GM19035 (cell line): ENCODE results near the gene SLCO2A1.
"Not testable (repeated sequence)": the region's sequence is repeated elsewhere in the genome, so short reads cannot be mapped to it uniquely, and the experiment has no call there.

Experiments used
- ATAC-seq: cut with Tn5 transposase; IDR thresholded peaks from one replicate; pipeline ENCODE4 v1.9.1; 2021; ENCODE audit not compliant: unreplicated experiment

The SLCO2A1 gene

GRCh38 chr3:134029734-134030378 lies at the start of gene SLCO2A1:
Gene SLCO2A1 (minus strand): TSS chr3:134029925. CDS start chr3:134029802, 123 bp downstream.
- ATAC-seq, result no peak

- ATAC-seq, result no peak
Observed at GRCh38 chr3:134079111-134079547, 49.4 kb upstream of the SLCO2A1 start.

GRCh38 chr3:134078169-134078831 lies 48.6 kb upstream of the SLCO2A1 start:
- no peak for ATAC-seq

DNA sequence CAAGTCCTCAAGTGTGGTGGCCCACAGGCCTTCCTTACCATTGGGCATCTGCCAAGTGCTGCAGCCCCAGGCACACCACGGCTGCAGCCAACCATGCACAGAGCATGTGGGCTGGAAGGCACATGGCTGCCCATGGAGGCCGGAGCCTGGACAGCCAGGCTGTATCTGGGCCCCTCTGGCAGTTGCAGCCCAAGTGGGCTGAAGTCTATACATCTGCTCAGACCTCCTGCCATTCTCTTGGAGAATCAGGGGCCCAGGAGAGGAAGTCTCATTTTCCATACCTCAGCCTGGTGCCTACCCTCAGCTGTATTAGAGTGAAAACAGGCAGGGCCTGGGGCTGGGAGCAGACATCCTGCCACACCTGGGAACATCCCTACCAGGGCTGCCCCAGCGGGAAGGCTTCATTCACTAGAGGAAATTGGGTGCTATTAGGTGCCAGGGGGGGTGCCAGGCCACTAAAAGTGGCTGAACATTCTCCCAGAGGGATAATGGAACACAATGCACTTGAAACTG lies 48.0 kb upstream of the SLCO2A1 start:
- ATAC-seq, result no peak

DNA sequence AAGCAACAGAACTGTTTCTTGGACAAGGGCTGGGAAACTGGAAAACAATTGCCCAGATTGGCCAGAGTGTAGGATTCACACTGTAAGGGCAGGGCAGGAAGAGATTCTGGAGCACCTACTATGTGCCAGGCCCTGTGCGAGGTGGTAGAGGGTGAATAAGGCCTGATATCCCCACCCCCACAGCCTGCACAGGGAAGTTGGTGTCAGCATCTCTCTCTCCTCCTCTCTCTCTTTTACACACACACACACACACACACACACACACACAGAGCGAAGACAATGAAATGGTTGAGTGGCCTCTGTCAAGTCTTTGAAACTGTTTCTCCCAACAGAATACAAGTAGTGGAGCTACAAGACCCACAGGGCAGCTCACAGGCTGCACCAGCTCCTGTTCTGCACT lies 47.1 kb upstream of the SLCO2A1 start:
- ATAC-seq, result no peak

DNA sequence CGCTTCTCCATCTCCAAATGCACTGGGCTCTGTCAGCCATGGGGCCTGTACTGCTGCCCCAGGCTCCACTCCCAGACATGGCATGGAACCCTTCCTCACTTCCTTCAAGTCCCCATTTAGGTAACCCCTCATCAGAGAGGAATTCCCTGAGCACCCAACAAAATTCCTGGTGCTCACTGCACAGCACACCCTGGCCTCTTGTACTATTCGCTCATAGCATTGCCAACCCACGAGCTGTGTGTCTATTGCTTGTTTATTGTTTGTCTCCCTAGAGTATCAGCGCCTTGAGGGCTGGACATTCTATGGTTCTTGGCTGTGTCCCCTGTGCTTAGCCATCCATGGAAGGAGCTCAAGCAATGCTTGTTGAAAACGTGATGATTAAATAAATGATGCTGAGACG lies 46.1 kb upstream of the SLCO2A1 start:
- no peak for ATAC-seq

- no peak for ATAC-seq
Observed at GRCh38 chr3:134075568-134075825, 45.8 kb upstream of the SLCO2A1 start.

DNA sequence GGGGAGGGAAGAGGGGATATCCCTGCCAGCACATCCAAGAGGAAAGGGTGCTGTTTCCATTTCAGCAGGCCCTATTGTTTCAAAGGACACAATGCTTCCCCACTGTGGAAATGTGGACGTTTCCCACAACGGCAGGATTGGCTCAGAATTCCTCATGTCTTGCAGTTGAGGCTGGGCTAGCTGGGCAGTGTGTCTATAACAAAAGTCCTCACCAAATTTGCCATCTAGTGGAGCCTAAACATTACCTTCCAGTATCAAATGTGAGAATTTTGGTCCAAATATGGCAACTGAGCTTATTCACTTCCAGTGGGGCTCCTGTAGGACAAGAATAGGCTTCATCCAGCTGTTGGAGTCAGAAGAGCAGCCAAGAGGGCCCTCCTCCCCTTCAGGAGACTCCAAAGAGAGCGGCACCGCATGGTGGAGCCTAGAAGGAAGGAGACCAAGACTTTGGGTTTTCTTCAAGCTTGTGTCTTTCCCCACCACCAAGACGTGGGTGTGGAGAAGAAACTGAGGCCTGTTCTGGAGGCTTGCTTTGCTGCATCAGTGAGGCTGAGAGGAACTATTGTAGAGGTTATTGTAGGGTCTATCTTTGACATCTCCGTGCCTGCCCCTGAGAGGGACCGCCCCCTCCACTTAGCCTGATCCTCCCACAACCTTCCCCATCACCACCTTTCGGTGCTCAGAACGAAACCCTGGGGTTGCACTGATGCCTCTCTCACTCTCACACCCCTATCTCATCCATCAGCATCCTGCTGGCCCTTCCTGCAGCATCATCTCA lies 45.3 kb upstream of the SLCO2A1 start:
- no peak for ATAC-seq

GRCh38 chr3:134074001-134074789 lies 44.5 kb upstream of the SLCO2A1 start:
- no peak for ATAC-seq

DNA sequence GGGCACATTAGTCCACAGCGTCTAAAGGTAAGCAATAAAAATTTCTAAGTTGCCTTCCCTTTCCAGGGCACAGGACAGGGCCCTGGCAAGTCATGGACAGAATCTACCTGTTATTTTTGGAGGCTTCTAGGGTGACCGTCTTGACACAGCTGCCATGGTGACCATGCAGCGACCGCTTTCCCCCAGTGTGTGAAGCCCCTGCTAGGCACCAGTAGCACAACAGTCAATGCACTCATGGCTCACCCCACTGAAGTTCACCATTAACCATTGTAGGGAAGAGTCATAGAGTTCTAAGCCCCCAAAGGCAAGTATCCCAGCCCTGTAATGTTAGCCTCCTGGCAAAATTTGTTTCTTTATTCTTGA lies 43.8 kb upstream of the SLCO2A1 start:
- no peak for ATAC-seq

GRCh38 chr3:134072881-134073582 lies 43.3 kb upstream of the SLCO2A1 start:
- ATAC-seq, result no peak

DNA sequence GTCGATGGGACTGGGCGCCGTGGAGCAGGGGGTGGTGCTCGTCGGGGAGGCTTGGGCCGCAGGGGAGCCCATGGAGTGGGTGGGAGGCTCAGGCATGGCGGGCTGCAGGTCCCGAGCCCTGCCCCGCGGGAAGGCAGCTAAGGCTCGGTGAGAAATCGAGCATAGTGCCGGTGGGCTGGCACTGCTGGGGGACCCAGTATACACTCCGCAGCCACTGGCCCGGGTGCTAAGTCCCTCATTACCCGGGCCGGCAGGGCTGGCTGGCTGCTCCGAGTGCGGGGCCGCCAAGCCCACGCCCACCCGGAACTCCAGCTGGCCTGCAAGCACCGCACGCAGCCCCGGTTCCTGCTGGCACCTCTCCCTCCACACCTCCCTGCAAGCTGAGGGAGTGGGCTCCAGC lies 40.6 kb upstream of the SLCO2A1 start:
- not testable (repeated sequence) for ATAC-seq

- ATAC-seq, result no peak
Observed at GRCh38 chr3:134068429-134068828, 38.7 kb upstream of the SLCO2A1 start.

DNA sequence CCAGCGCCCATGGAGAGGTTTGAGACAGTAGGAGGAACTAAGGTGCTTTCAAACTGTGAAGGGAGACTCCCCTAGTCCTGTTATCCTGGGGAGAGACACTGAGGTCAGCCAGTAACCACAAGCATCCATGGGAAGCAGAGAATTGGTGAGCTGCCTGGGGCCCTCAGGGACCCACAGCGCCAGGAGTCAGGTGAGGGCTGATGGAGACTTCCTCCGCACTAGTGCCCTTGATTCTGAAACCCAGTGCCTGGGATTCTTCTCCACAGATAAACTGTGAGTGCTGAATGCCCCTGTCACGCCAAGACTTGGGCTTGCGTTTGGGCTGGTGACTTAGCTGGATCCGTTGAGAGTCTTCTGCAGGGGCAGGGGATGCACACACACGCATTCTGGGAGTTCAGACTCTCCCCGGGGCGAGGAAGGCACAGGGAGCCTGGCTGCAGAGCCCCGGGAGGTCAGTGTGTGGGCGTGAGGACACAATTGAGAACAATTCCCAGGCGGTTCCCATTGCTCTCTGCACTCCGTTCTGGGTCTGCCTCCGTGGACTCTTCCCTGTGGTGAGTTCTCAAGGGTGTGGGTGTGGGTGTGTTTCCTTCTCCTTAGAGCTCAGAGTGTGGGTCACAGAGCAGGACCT lies 37.9 kb upstream of the SLCO2A1 start:
- ATAC-seq, result no peak

DNA sequence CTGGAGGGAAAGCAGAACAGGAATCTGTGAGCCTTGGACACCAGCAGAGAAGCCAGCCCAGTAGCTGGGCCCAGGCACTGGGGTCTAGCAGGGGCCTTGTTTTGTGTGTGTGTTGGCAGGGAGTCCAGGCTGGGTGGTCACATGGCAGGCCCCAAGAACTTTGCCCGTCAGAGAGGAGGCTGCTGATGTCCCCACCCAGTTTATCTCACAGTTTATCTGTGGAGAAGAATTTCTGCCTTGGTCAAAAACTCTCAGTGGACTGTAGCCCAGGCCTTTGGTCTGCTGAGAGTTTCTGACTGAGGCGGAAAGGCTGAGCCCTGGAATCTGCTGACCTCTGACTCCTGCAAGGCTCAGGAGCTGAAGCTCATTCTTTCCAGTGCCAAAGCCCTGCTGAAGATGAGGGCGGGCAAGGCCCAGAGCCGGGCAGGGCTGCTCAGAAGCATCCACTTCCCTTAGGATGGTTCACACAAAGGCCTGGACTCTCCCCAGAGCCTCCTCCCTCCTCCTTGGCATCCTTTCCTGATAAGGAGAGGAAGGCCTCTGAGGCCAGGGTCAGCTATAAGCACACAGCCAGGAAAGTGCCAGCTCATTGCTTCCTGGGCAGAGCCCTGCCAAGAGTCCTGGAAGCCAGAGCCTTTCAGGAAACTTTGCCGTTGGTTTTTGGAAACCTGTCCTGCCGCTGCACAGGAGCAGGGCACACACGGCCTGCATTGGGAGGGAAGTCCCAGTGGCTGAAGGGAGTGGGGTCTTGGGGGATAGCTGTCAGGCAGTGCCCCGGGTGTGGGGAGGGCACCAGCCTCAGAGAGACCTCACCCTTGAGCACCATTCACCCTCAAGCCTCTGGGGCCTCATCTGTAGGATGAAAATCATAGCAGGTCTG lies 37.2 kb upstream of the SLCO2A1 start:
- ATAC-seq, result no peak

GRCh38 chr3:134066158-134066541 lies 36.4 kb upstream of the SLCO2A1 start:
- ATAC-seq, result no peak

GRCh38 chr3:134065252-134066157 lies 35.8 kb upstream of the SLCO2A1 start:
- ATAC-seq, result no peak

- ATAC-seq, result no peak
Observed at GRCh38 chr3:134064081-134064480, 34.4 kb upstream of the SLCO2A1 start.
